Measurements from ENCODE around the gene LYRM7.
"Not testable (repeated sequence)": the region's sequence is repeated elsewhere in the genome, so short reads cannot be mapped to it uniquely, and the experiment has no call there.

Gene LYRM7

DNA sequence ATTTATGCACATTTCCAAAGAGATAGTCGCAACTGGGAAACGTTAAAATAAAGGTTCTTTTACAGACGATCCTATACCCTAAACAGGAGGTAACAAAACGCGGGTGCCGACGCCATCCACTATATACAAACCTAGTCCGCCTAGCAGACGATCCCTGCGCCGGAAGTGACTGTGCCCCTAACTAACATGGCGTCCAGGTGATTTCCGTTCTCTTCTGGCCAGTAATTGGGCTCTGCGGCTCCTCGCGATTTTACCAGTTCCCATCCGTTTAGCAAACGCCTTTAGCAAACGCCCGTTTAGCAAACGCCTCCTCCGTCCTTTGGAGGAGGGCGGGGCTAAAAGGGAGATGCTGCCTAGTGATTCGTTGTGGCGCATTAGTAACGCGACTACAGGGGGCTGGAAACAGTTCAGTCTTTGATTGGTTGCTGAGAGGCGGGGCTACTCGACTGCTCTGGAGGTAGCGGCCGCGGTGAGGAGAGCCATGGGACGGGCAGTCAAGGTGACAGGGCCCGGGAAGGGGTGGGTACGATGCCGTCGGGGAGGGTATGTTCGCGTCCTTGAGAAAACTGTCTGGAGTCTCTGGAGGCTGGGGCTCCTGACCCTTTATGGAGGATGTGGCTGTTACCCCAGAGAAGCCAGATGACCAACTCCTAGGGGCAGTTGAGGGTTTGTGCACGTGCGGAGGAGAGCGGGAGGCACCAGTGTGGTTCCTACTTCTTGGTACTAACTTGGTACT, at the start of gene LYRM7:
Gene LYRM7, plus strand, starts transcription at position 405 of the 736 bp plus-strand sequence. Its CDS starts 77 bp downstream, at position 482.
- H3K36me3 ChIP-seq (ENCODE audit: insufficient read depth, low read length): no peaks in the 10 kb centered on the region
- peaks cover 9% of the 10 kb centered on the region for H3K4me1 ChIP-seq (ENCODE audit: insufficient read depth, low read length)
- no peaks in the 10 kb centered on the region for H3K27me3 ChIP-seq (ENCODE audit: insufficient read depth, low read length)
- no peaks in the 10 kb centered on the region for H3K9me3 ChIP-seq (ENCODE audit: low read length)
- peak within 1 kb of the TSS; percentile 65 for H2AFZ ChIP-seq (ENCODE audit: low read depth, low read length)
- H3K4me3 ChIP-seq (ENCODE audit: low read length): peak within 1 kb of the TSS; percentile 70

- H3K9me3 ChIP-seq (ENCODE audit: low read length); H3K36me3 ChIP-seq (ENCODE audit: insufficient read depth, low read length); H3K27me3 ChIP-seq (ENCODE audit: insufficient read depth, low read length); H2AFZ ChIP-seq (ENCODE audit: low read depth, low read length); H3K4me1 ChIP-seq (ENCODE audit: insufficient read depth, low read length); H3K4me3 ChIP-seq (ENCODE audit: low read length): not testable (repeated sequence)
Observed at GRCh38 chr5:131127244-131127643, 43.5 kb upstream of the LYRM7 start.

DNA sequence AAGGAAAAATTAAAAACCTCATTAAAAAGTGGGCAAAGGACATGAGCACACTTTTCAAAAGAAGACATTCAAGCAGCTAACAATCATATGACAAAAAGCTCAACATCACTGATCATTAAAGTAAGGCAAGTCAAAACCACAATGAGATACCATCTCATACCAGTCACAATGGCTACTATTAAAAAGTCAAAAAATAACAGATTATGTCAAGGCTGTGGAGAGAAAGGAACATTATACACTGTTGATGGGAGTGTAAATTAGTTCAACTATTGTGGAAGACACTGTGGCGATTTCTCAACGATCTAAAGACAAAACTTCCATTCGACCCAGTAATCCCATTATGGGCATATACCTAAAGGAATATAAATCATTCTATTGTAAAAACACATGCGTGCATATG, 41.4 kb upstream of the LYRM7 start:
- Histone ChIP-seq H3K9me3 (ENCODE audit: low read length) (no peaks in the 10 kb centered on the region), H3K4me1 (ENCODE audit: insufficient read depth, low read length) (no peaks in the 10 kb centered on the region), H3K27me3 (ENCODE audit: insufficient read depth, low read length) (no peaks in the 10 kb centered on the region), H3K4me3 (ENCODE audit: low read length) (no peak overlapping the region), H2AFZ (ENCODE audit: low read depth, low read length) (no peak overlapping the region), H3K36me3 (ENCODE audit: insufficient read depth, low read length) (no peaks in the 10 kb centered on the region)

- not testable (repeated sequence) for H3K4me3 ChIP-seq (ENCODE audit: low read length); H3K36me3 ChIP-seq (ENCODE audit: insufficient read depth, low read length); H3K9me3 ChIP-seq (ENCODE audit: low read length); H3K4me1 ChIP-seq (ENCODE audit: insufficient read depth, low read length); H3K27me3 ChIP-seq (ENCODE audit: insufficient read depth, low read length); H2AFZ ChIP-seq (ENCODE audit: low read depth, low read length)
Observed at GRCh38 chr5:131133091-131133490, 37.7 kb upstream of the LYRM7 start.

DNA sequence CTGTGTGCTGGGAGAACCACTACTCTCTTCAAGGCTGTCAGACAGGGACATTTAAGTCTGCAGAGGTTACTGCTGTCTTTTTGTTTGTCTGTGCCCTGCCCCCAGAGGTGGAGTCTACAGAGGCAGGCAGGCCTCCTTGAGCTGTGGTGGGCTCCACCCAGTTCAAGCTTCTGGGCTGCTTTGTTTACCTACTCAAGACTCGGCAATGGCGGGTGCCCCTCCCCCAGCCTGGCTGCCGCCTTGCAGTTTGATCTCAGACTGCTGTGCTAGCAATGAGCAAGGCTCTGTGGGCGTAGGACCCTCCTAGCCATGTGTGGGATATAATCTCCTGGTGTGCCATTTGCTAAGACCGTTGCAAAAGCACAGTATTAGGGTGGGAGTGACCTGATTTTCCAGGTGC, 32.3 kb upstream of the LYRM7 start:
- not testable (repeated sequence) for H3K4me3 ChIP-seq (ENCODE audit: low read length); H3K9me3 ChIP-seq (ENCODE audit: low read length); H3K36me3 ChIP-seq (ENCODE audit: insufficient read depth, low read length); H3K4me1 ChIP-seq (ENCODE audit: insufficient read depth, low read length); H2AFZ ChIP-seq (ENCODE audit: low read depth, low read length); H3K27me3 ChIP-seq (ENCODE audit: insufficient read depth, low read length)

DNA sequence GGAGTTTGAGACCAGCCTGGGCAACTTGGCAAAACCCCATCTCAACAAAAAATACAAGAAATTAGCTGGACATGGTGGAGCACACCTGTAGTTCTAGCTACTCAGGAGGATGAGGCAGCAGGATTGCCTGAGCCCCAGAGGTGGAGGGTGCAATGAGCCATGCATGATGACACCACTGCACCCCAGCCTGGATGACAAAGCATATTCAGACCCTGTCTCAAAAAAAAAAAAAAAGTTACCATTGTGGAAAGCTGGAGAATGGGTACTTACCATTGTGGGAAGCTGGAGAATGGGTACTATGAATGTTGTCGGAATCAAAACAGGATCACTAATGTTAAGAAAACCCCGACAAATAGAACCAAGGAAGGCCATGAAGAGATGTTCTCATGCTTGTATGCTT, 31.4 kb upstream of the LYRM7 start:
- Histone ChIP-seq H3K27me3 (ENCODE audit: insufficient read depth, low read length) (no peaks in the 10 kb centered on the region), H3K36me3 (ENCODE audit: insufficient read depth, low read length) (no peaks in the 10 kb centered on the region), H3K9me3 (ENCODE audit: low read length) (no peaks in the 10 kb centered on the region), H3K4me3 (ENCODE audit: low read length) (no peak overlapping the region), H2AFZ (ENCODE audit: low read depth, low read length) (no peak overlapping the region), H3K4me1 (ENCODE audit: insufficient read depth, low read length) (no peaks in the 10 kb centered on the region)

DNA sequence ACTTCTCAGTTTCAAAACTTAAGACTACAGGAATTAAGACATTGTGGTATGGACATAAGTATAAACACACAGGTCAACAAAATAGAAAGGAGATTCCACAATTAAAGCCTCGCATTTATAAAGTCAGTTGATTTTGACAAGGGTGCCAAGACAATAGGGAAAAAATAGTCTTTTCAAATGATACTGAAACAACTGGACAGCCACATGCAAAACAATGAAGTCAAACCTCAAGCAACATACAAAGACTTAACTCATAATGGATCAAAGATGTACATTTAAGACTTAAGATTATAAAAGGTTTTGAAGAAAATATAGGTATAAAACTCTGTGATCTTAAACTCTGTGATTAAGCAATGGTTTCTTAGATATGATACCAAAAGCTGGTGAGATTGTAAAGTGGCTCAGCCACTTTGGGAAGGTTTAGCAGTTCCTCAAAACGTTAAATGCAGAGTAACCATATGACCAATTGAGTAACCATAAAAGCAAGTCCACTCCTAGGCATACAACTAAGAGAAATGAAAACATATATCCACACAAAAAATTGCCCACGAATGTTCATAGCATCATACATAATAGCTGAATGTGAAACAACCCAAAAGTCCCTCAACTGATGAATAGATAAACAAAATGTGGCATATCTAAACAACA, 27.6 kb upstream of the LYRM7 start:
- Histone ChIP-seq H3K4me3 (ENCODE audit: low read length) (no peak overlapping the region), H3K27me3 (ENCODE audit: insufficient read depth, low read length) (no peaks in the 10 kb centered on the region), H3K9me3 (ENCODE audit: low read length) (no peaks in the 10 kb centered on the region), H3K36me3 (ENCODE audit: insufficient read depth, low read length) (no peaks in the 10 kb centered on the region), H2AFZ (ENCODE audit: low read depth, low read length) (no peak overlapping the region), H3K4me1 (ENCODE audit: insufficient read depth, low read length) (no peaks in the 10 kb centered on the region)

GRCh38 chr5:131147258-131147657, 23.5 kb upstream of the LYRM7 start:
- no peaks in the 10 kb centered on the region for H3K9me3 ChIP-seq (ENCODE audit: low read length)
- no peaks in the 10 kb centered on the region for H3K4me1 ChIP-seq (ENCODE audit: insufficient read depth, low read length)
- H2AFZ ChIP-seq (ENCODE audit: low read depth, low read length): no peak overlapping the region
- no peaks in the 10 kb centered on the region for H3K36me3 ChIP-seq (ENCODE audit: insufficient read depth, low read length)
- no peak overlapping the region for H3K4me3 ChIP-seq (ENCODE audit: low read length)
- H3K27me3 ChIP-seq (ENCODE audit: insufficient read depth, low read length): no peaks in the 10 kb centered on the region

DNA sequence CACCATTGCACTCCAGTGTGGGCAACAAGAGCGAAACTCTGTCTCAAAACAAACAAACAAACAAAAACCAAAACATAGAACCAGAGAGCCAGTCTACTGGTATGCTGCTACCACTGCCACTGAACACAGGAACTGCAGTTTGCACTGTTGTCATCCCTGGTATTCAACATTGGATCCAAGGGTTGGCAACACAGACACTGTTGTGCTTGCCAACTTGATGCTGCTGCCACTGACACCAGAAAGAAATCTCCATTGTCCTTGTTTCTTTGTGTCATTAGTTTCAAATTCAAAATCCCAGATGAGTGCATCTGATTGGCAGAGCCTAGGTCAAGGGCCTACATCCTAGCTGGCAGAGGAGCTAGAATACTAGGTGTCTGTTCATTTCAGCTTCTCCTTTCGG, 21.9 kb upstream of the LYRM7 start:
- Histone ChIP-seq H3K36me3 (ENCODE audit: insufficient read depth, low read length) (no peaks in the 10 kb centered on the region), H3K4me1 (ENCODE audit: insufficient read depth, low read length) (no peaks in the 10 kb centered on the region), H3K9me3 (ENCODE audit: low read length) (no peaks in the 10 kb centered on the region), H3K4me3 (ENCODE audit: low read length) (no peak overlapping the region), H3K27me3 (ENCODE audit: insufficient read depth, low read length) (no peaks in the 10 kb centered on the region), H2AFZ (ENCODE audit: low read depth, low read length) (no peak overlapping the region)

DNA sequence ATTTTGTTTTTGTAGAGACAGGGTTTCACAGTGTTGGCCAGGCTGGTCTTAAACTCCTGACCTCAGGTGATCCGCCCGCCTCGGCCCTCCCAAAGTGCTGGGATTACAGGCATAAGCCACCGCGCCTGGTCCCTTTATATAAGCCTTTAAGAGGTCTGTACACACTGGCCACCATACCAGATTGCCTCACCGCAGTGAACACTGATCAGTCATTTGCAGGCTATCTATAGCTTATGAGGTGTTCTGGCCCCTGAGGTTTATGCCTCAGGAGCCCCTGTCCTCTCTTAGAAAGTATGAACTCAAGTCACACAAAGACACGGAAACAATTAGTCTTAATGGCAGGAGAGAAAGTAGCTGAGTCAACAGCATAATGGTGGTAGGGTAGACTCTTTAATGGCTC, 20.3 kb upstream of the LYRM7 start:
- Histone ChIP-seq H3K4me1 (ENCODE audit: insufficient read depth, low read length) (no peaks in the 10 kb centered on the region), H2AFZ (ENCODE audit: low read depth, low read length) (no peak overlapping the region), H3K27me3 (ENCODE audit: insufficient read depth, low read length) (no peaks in the 10 kb centered on the region), H3K9me3 (ENCODE audit: low read length) (no peaks in the 10 kb centered on the region), H3K4me3 (ENCODE audit: low read length) (no peak overlapping the region), H3K36me3 (ENCODE audit: insufficient read depth, low read length) (no peaks in the 10 kb centered on the region)

DNA sequence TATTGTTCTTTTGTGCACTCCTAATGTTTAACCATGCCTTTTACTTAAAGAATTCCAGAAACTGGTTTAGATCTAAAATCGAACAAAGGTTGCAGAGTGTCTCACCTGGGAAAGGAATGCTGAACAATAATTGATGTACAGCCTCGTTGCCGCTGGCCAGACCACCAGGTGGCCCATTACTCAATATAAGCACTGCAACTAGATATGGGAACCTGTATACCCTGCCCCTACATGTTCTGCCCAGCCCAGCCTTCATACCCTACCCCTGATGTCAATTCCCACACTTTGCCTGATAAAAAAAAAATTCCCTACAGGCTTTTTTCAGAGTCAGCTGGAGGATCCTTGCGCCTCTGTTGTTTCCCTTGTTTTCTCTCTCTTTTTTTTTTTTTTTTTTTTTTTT, 19.5 kb upstream of the LYRM7 start:
- Histone ChIP-seq H3K9me3 (ENCODE audit: low read length) (no peaks in the 10 kb centered on the region), H3K36me3 (ENCODE audit: insufficient read depth, low read length) (peaks cover 4% of the 10 kb centered on the region), H3K4me3 (ENCODE audit: low read length) (no peak overlapping the region), H3K27me3 (ENCODE audit: insufficient read depth, low read length) (no peaks in the 10 kb centered on the region), H3K4me1 (ENCODE audit: insufficient read depth, low read length) (no peaks in the 10 kb centered on the region), H2AFZ (ENCODE audit: low read depth, low read length) (no peak overlapping the region)

DNA sequence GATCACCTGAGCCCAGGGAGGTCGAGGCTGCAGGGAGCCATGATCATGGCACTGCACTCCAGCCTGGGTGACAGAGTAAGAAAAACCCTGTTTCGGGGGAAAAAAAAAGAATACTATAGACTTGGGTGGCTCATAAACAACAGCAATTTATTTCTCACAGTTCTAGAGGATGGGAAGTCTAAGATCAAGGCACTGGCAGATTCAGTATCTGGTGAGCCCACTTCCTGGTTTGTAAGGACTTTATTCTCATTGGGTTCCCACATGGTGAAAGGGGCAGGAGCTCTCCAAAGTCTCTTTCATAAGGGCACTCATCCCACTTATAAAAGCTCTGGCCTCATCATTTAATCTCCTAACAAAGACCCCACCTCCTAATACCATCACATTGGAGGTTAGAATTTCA, 14.4 kb upstream of the LYRM7 start:
- H3K9me3 ChIP-seq (ENCODE audit: low read length): no peaks in the 10 kb centered on the region
- H2AFZ ChIP-seq (ENCODE audit: low read depth, low read length): no peak overlapping the region
- H3K4me3 ChIP-seq (ENCODE audit: low read length): no peak overlapping the region
- H3K4me1 ChIP-seq (ENCODE audit: insufficient read depth, low read length): no peaks in the 10 kb centered on the region
- H3K36me3 ChIP-seq (ENCODE audit: insufficient read depth, low read length): peaks cover 33% of the 10 kb centered on the region
- no peaks in the 10 kb centered on the region for H3K27me3 ChIP-seq (ENCODE audit: insufficient read depth, low read length)

GRCh38 chr5:131156957-131157356, 13.8 kb upstream of the LYRM7 start:
- no peak overlapping the region for H2AFZ ChIP-seq (ENCODE audit: low read depth, low read length)
- no peaks in the 10 kb centered on the region for H3K4me1 ChIP-seq (ENCODE audit: insufficient read depth, low read length)
- peaks cover 39% of the 10 kb centered on the region for H3K36me3 ChIP-seq (ENCODE audit: insufficient read depth, low read length)
- H3K9me3 ChIP-seq (ENCODE audit: low read length): no peaks in the 10 kb centered on the region
- H3K27me3 ChIP-seq (ENCODE audit: insufficient read depth, low read length): no peaks in the 10 kb centered on the region
- no peak overlapping the region for H3K4me3 ChIP-seq (ENCODE audit: low read length)

GRCh38 chr5:131160134-131160533, 10.6 kb upstream of the LYRM7 start:
- Histone ChIP-seq H3K27me3 (ENCODE audit: insufficient read depth, low read length) (no peaks in the 10 kb centered on the region), H2AFZ (ENCODE audit: low read depth, low read length) (no peak overlapping the region), H3K36me3 (ENCODE audit: insufficient read depth, low read length) (peaks cover 46% of the 10 kb centered on the region), H3K4me3 (ENCODE audit: low read length) (no peak overlapping the region), H3K4me1 (ENCODE audit: insufficient read depth, low read length) (peaks cover 4% of the 10 kb centered on the region), H3K9me3 (ENCODE audit: low read length) (no peaks in the 10 kb centered on the region)

Data from neuron (in vitro differentiated cells).